ENCODE data around the gene FAM13A. TPM values are rescaled to one million over a fixed set of nuclear protein-coding genes. Genes with fewer than 3 reads are reported as not detected.

The FAM13A gene
- total RNA-seq, 2 experiments from 2014 or later, result 9.6 to 10.2 TPM

GRCh38 chr4:88879991-88880390, 177.0 kb downstream of the FAM13A start:
- CTCF ChIA-PET, result no interaction called here
- no peaks in the 10 kb centered on the region for H3K27me3 Mint-ChIP-seq
- H3K36me3 ChIP-seq (ENCODE audit: insufficient read depth, low read length), result no peaks in the 10 kb centered on the region
- H3K27ac Mint-ChIP-seq, result no peak overlapping the region
- no peaks in the 10 kb centered on the region for H3K9me3 Mint-ChIP-seq
- DNase-seq, result no peak
- ATAC-seq (ENCODE audit: poor library complexity), result no peak
- no peaks in the 10 kb centered on the region for H3K27me3 ChIP-seq (ENCODE audit: control insufficient read depth in 1 of 2, insufficient read depth in 2 of 2, low read length in 2 of 2)
- no peak overlapping the region for H3K27ac ChIP-seq (ENCODE audit: low read depth in 1 of 2, low read length in 2 of 2)
- H3K4me1 Mint-ChIP-seq (ENCODE audit: low read depth), result no peaks in the 10 kb centered on the region
- no peaks in the 10 kb centered on the region for H3K4me1 ChIP-seq (ENCODE audit: insufficient read depth, low read length)
- H3K4me3 Mint-ChIP-seq, result no peak overlapping the region
- POLR2A ChIA-PET, result no interaction called here
- no peaks in the 10 kb centered on the region for H3K9me3 ChIP-seq (ENCODE audit: control insufficient read depth in 1 of 2, insufficient read depth in 1 of 2, low read length in 2 of 2)
- no peak overlapping the region for H3K4me3 ChIP-seq (ENCODE audit: low read length)
- intact Hi-C loops (cut with DNase I, micrococcal nuclease), result no loop called here
- no peak for TF ChIP-seq CTCF (IDR thresholded peaks at IDR 0.05)
- H3K36me3 Mint-ChIP-seq (ENCODE audit: low read depth), result no peaks in the 10 kb centered on the region

DNA sequence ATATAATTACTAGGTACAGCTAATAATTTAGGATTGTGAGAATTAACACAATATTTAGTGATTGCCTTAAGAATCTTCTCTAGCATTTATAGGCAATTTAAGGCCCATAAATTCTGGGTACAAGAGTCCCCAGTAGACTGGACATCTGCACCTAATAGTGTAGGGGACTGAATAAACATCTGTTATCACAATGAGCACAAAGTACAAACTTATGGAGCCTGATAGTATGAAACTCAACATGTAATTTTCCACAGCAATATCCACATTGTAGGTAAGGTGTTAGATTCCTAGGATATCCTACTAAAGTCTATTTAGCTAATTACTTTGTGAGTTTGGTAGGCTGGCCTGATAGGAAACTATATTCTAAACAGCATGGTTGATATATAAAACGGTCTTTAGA, 178.3 kb downstream of the FAM13A start:
- Histone ChIP-seq H3K27me3 (ENCODE audit: control insufficient read depth in 1 of 2, insufficient read depth in 2 of 2, low read length in 2 of 2) (no peaks in the 10 kb centered on the region), H3K36me3 (ENCODE audit: insufficient read depth, low read length) (no peaks in the 10 kb centered on the region), H3K4me1 (ENCODE audit: insufficient read depth, low read length) (no peaks in the 10 kb centered on the region), H3K9me3 (ENCODE audit: control insufficient read depth in 1 of 2, insufficient read depth in 1 of 2, low read length in 2 of 2) (no peaks in the 10 kb centered on the region), H3K27ac (ENCODE audit: low read depth in 1 of 2, low read length in 2 of 2) (no peak overlapping the region), H3K4me3 (ENCODE audit: low read length) (no peak overlapping the region)
- ATAC-seq (ENCODE audit: poor library complexity) (no peak), DNase-seq (no peak)
- Mint-ChIP-seq H3K4me3 (no peak overlapping the region), H3K27me3 (no peaks in the 10 kb centered on the region), H3K36me3 (ENCODE audit: low read depth) (no peaks in the 10 kb centered on the region), H3K9me3 (peaks cover 4% of the 10 kb centered on the region), H3K4me1 (ENCODE audit: low read depth) (no peaks in the 10 kb centered on the region), H3K27ac (no peak overlapping the region)
- intact Hi-C loops (cut with DNase I, micrococcal nuclease), result no loop called here
- ChIA-PET POLR2A (no interaction called here), CTCF (no interaction called here)
- no peak for TF ChIP-seq CTCF (IDR thresholded peaks at IDR 0.05)

DNA sequence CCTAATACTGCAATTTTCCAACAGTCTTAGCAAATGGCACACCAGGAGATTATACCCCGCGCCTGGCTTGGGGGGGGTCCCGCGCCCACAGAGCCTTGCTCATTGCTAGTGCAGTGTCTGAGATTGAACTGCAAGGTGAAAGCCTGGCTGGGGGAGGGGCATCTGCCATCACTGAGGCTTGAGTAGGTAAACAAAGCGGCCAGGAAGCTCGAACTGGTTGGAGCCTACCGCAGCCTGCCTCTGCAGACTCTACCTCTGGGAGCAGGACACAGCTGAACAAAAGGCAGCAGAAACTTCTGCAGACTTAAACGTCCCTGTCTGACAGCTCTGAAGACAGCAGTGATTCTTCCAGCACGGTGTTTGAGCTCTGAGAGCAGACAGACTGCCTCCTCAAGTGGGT, 186.6 kb downstream of the FAM13A start:
- Histone ChIP-seq H3K27ac (ENCODE audit: low read depth in 1 of 2, low read length in 2 of 2) (no peak overlapping the region), H3K4me1 (ENCODE audit: insufficient read depth, low read length) (no peaks in the 10 kb centered on the region), H3K4me3 (ENCODE audit: low read length) (no peak overlapping the region), H3K36me3 (ENCODE audit: insufficient read depth, low read length) (no peaks in the 10 kb centered on the region), H3K9me3 (ENCODE audit: control insufficient read depth in 1 of 2, insufficient read depth in 1 of 2, low read length in 2 of 2) (no peaks in the 10 kb centered on the region), H3K27me3 (ENCODE audit: control insufficient read depth in 1 of 2, insufficient read depth in 2 of 2, low read length in 2 of 2) (no peaks in the 10 kb centered on the region)
- TF ChIP-seq CTCF (IDR thresholded peaks at IDR 0.05), result no peak
- peaks cover 4% of the 10 kb centered on the region for H3K9me3 Mint-ChIP-seq
- H3K4me1 Mint-ChIP-seq (ENCODE audit: low read depth), result no peaks in the 10 kb centered on the region
- ATAC-seq (ENCODE audit: poor library complexity) (no peak), DNase-seq (no peak)
- no peak overlapping the region for H3K4me3 Mint-ChIP-seq
- no peaks in the 10 kb centered on the region for H3K36me3 Mint-ChIP-seq (ENCODE audit: low read depth)
- intact Hi-C loops (cut with DNase I, micrococcal nuclease), result no loop called here
- CTCF ChIA-PET, result no interaction called here
- POLR2A ChIA-PET, result no interaction called here
- H3K27me3 Mint-ChIP-seq, result no peaks in the 10 kb centered on the region
- H3K27ac Mint-ChIP-seq, result no peak overlapping the region
